Gastrocnemius medialis (tissue), 4 donors: ENCODE measurements around the gene SEC31B. TPM values are rescaled to one million over a fixed set of nuclear protein-coding genes. Genes with fewer than 3 reads are reported as not detected.

ENCODE experiments used
- ATAC-seq, 2 donors: fragments of 150-250 bp; one replicate each; pipeline ENCODE4 v1.9.1; 2016
- DNase-seq, 2 donors: peaks; one replicate each; pipeline ENCODE4 v3.0.0-alpha.2; 2019
- H3K27ac ChIP-seq, 4 donors: fragments of 200-600 bp; sonication (generic); 1 replicate in 1 of 4; 2 replicates in 3 of 4; pipeline ENCODE4 v1.5.1; 2016 to 2018; ENCODE audit warnings: mild to moderate bottlenecking in 2 of 4, moderate library complexity in 1 of 4
- H3K27me3 ChIP-seq, 3 donors: fragments of 200-600 bp; sonication (generic) in 2 of 3; 1 replicate in 1 of 3; 2 replicates in 2 of 3; pipeline versions ENCODE4 v1.5.1 to v1.6.0; 2016 to 2019; ENCODE audit warnings: mild to moderate bottlenecking in 1 of 3, moderate library complexity in 1 of 3
- H3K36me3 ChIP-seq, 2 donors: fragments of 200-600 bp; sonication (generic) in 1 of 2; one replicate each; pipeline ENCODE4 v1.5.1; 2017 to 2018
- H3K4me1 ChIP-seq, 2 donors: fragments of 200-600 bp; sonication (generic) in 1 of 2; one replicate each; pipeline ENCODE4 v1.5.1; 2016 to 2017; ENCODE audit warnings: mild to moderate bottlenecking in 2 of 2
- H3K4me3 ChIP-seq, 4 donors: fragments of 200-600 bp; sonication (generic) in 3 of 4; 1 replicate in 1 of 4; 2 replicates in 3 of 4; pipeline ENCODE4 v1.5.1; 2016 to 2019; ENCODE audit warnings: mild to moderate bottlenecking in 2 of 4
- H3K9me3 ChIP-seq, 3 donors: fragments of 200-600 bp; sonication (generic) in 2 of 3; 1 replicate in 1 of 3; 2 replicates in 2 of 3; pipeline ENCODE4 v1.5.1; 2016 to 2019
- POLR2A ChIP-seq, 2 donors: fragments of 450-650 bp; IDR thresholded peaks; one replicate each; pipeline ENCODE4 v1.6.1; 2017; ENCODE audit warnings: antibody characterized with exemption in 2 of 2, mild to moderate bottlenecking in 2 of 2, moderate library complexity in 2 of 2
- in situ Hi-C, 4 donors: fragments of 200-750 bp; cut with MboI; loops; one replicate each; pipeline versions ENCODE4 v1.15.0 to v1.8.0; 2017; ENCODE audit warnings: low sequenced_read_pairs in 4 of 4
- intact Hi-C: fragments of 100-400 bp; cut with DNase I; formaldehyde crosslinking; loops from one replicate; pipeline ENCODE4 v1.15.1; 2023; ENCODE audit warnings: low total_unique reads
- total RNA-seq, 4 donors: library from RNA; depleted of rRNA; stranded (reverse); fragments of >200 nt; gene quantifications; one replicate each; pipeline versions ENCODE4 v1.1.0 to v1.2.3, GENCODE V29; 2016
- TF ChIP-seq, protein P1 (sequence below), 5 experiments: fragments of 450-650 bp in 3 of 5; fragments of 200-600 bp in 2 of 5; sonication (generic) in 2 of 5; IDR thresholded peaks in 4 of 5; conservative IDR thresholded peaks in 1 of 5; 1 replicate in 4 of 5; 2 replicates in 1 of 5; pipeline ENCODE4 v1.5.1; 2016 to 2019; ENCODE audit warnings: antibody characterized with exemption in 5 of 5, mild to moderate bottlenecking in 3 of 5, moderate library complexity in 3 of 5

SEC31B gene
- total RNA-seq, 4 donors from 2014 or later: 1.7 to 3.8 (median 2.1) TPM

DNA sequence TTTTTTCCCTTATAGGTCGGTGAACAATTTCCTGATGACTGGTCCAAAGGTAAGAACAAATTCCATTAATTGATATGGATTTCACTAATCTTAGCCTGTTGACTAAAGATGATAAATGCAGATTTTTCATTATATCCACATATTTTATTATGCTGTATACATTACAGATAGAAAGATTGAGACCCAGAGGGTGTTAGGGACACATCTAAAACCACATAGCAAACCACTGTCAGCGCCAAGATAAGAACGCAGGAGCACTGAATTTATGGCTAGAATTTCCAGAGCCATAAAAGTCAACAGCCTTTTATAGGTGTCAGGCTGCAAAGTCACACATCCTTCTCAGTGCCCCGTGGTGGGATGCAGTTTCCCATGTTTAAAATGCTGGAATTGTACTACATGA lies 40.6 kb downstream of the SEC31B start:
- intact Hi-C loops (no loop called here), in situ Hi-C loops (no loop called here)
- Histone ChIP-seq H3K27me3 (peaks cover 3 to 23% (median 19%) of the 10 kb centered on the region in 3 donors), H3K4me1 (peaks cover 7 to 14% of the 10 kb centered on the region in 2 donors), H3K9me3 (no peaks in the 10 kb centered on the region), H3K36me3 (no peaks in the 10 kb centered on the region), H3K27ac (no peak overlapping the region), H3K4me3 (no peak overlapping the region)
- ATAC-seq (no peak), DNase-seq (no peak)
- TF ChIP-seq POLR2A (IDR thresholded peaks at IDR 0.05): no peak
- TF ChIP-seq, protein P1, sequence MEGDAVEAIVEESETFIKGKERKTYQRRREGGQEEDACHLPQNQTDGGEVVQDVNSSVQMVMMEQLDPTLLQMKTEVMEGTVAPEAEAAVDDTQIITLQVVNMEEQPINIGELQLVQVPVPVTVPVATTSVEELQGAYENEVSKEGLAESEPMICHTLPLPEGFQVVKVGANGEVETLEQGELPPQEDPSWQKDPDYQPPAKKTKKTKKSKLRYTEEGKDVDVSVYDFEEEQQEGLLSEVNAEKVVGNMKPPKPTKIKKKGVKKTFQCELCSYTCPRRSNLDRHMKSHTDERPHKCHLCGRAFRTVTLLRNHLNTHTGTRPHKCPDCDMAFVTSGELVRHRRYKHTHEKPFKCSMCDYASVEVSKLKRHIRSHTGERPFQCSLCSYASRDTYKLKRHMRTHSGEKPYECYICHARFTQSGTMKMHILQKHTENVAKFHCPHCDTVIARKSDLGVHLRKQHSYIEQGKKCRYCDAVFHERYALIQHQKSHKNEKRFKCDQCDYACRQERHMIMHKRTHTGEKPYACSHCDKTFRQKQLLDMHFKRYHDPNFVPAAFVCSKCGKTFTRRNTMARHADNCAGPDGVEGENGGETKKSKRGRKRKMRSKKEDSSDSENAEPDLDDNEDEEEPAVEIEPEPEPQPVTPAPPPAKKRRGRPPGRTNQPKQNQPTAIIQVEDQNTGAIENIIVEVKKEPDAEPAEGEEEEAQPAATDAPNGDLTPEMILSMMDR (IDR thresholded peaks at IDR 0.05 in 4 of 5, conservative IDR thresholded peaks at IDR 0.05 in 1 of 5): no peak

DNA sequence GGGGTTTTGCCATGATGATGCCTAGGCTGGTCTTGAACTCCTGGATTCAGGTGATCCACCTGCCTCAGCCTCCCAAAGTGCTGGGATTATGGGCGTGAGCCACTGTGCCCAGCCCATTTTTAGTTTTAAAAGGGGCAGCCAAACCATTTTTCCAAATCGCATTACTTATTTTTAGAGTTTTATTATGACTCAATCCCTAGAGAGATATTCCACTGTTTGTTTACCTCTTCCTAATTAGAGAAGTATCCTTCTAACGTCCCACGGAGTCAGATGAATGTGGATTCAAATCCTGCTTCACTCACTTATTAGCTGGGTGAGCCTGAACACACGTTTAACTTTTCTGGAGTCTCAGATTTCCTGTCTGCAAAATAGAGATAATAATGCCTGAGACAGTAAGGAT lies 41.7 kb downstream of the SEC31B start:
- intact Hi-C loops: no loop called here

DNA sequence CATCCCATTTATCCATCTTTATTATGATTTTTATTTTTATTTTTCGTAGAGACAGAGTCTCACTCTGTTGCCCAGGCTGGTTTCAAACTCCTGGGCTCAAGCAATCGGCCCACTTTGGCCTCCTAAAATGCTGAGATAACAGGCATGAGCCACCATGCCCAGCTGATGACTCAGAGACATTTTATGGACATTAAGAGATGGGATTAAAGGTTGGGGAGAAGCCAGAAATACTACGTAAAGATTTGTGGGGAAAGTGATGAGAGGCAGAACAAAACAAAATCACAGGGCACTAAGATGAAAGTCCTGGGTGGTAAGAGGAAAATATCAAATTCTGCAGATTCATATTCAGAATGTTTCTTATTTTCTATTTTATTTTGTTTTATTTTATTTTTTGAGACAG lies 49.3 kb downstream of the SEC31B start:
- no peaks in the 10 kb centered on the region for H3K27me3 ChIP-seq
- no peak overlapping the region for H3K27ac ChIP-seq
- ATAC-seq: no peak
- H3K4me3 ChIP-seq: no peak overlapping the region
- H3K9me3 ChIP-seq: no peaks in the 10 kb centered on the region
- in situ Hi-C loops (no loop called here), intact Hi-C loops (no loop called here)
- H3K4me1 ChIP-seq: no peaks in the 10 kb centered on the region
- no peak for DNase-seq
- TF ChIP-seq, protein P1 (IDR thresholded peaks at IDR 0.05 in 4 of 5, conservative IDR thresholded peaks at IDR 0.05 in 1 of 5): no peak
- no peak for TF ChIP-seq POLR2A (IDR thresholded peaks at IDR 0.05)
- no peaks in the 10 kb centered on the region for H3K36me3 ChIP-seq

More for the DNA sequence above, 41.7 kb downstream of the SEC31B start:
- peaks cover 7 to 13% of the 10 kb centered on the region in 2 donors for H3K4me1 ChIP-seq
- no peak for DNase-seq
- H3K36me3 ChIP-seq: no peaks in the 10 kb centered on the region
- H3K27ac ChIP-seq: no peak overlapping the region
- no peak overlapping the region for H3K4me3 ChIP-seq
- peaks cover 3 to 23% (median 19%) of the 10 kb centered on the region in 3 donors for H3K27me3 ChIP-seq
- TF ChIP-seq, protein P1 (IDR thresholded peaks at IDR 0.05 in 4 of 5, conservative IDR thresholded peaks at IDR 0.05 in 1 of 5): no peak
- TF ChIP-seq POLR2A (IDR thresholded peaks at IDR 0.05): no peak
- no peaks in the 10 kb centered on the region for H3K9me3 ChIP-seq
- in situ Hi-C loops: no loop called here
- ATAC-seq: no peak

DNA sequence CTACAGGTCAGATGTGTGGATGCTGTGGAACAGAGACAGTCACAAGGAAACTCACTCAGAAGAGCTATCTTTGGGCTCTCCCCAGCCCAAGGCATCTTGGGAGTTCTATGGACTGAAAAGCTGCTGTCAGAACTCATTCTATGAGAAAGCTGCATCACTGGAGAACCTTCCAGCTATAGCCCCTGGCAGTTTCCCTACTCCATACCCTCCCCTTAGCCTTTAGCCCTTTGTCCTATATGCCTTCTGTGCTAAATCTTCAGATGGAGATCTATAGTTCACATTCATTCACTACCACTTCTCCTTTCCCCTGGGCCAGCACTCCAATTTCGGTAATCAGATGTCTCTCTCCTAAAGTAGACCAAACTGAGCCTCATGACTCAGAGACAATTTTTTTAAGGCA lies 49.9 kb downstream of the SEC31B start:
- intact Hi-C loops: no loop called here
- H3K36me3 ChIP-seq: no peaks in the 10 kb centered on the region
- H3K4me1 ChIP-seq: no peaks in the 10 kb centered on the region
- no peaks in the 10 kb centered on the region for H3K9me3 ChIP-seq
- DNase-seq (no peak), ATAC-seq (no peak)
- in situ Hi-C loops: no loop called here
- H3K4me3 ChIP-seq: no peak overlapping the region
- H3K27ac ChIP-seq: no peak overlapping the region
- no peaks in the 10 kb centered on the region for H3K27me3 ChIP-seq
- TF ChIP-seq, protein P1 (IDR thresholded peaks at IDR 0.05 in 4 of 5, conservative IDR thresholded peaks at IDR 0.05 in 1 of 5): no peak
- TF ChIP-seq POLR2A (IDR thresholded peaks at IDR 0.05): no peak

DNA sequence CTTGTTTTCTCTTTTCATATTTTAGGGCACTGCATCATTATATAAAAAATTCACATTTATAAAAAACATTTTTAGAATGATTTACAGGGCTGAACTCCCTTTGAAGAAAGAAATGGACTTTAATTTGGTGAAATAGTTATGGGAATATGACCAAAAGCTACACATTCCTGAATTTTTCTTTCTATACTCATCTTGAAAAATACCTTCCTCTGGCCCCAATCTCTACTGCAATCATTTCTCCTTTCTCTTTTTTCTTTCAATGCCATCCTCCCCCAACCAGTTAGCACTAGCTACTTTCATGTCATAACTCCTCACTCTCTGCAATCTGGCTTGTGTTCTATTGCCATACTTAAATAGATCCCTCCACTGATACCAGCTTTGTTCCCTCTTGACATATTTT lies 50.7 kb downstream of the SEC31B start:
- no peak overlapping the region for H3K4me3 ChIP-seq
- ATAC-seq (no peak), DNase-seq (no peak)
- H3K36me3 ChIP-seq: no peaks in the 10 kb centered on the region
- TF ChIP-seq, protein P1 (IDR thresholded peaks at IDR 0.05 in 4 of 5, conservative IDR thresholded peaks at IDR 0.05 in 1 of 5): no peak
- TF ChIP-seq POLR2A (IDR thresholded peaks at IDR 0.05): no peak
- H3K4me1 ChIP-seq: no peaks in the 10 kb centered on the region
- intact Hi-C loops: no loop called here
- in situ Hi-C loops: no loop called here
- no peaks in the 10 kb centered on the region for H3K9me3 ChIP-seq
- no peaks in the 10 kb centered on the region for H3K27me3 ChIP-seq
- H3K27ac ChIP-seq: no peak overlapping the region
